Measurements from ENCODE around the gene FAM170B. TPM values are rescaled to one million over a fixed set of nuclear protein-coding genes. Genes with fewer than 3 reads are reported as not detected.

The FAM170B gene
- total and polyA plus RNA-seq, 9 of the 15 experiments (the other 6 are each of a cell fraction or from before 2014, with no cell fraction given), result 0.11 to 0.21 TPM; not detected in 7

DNA sequence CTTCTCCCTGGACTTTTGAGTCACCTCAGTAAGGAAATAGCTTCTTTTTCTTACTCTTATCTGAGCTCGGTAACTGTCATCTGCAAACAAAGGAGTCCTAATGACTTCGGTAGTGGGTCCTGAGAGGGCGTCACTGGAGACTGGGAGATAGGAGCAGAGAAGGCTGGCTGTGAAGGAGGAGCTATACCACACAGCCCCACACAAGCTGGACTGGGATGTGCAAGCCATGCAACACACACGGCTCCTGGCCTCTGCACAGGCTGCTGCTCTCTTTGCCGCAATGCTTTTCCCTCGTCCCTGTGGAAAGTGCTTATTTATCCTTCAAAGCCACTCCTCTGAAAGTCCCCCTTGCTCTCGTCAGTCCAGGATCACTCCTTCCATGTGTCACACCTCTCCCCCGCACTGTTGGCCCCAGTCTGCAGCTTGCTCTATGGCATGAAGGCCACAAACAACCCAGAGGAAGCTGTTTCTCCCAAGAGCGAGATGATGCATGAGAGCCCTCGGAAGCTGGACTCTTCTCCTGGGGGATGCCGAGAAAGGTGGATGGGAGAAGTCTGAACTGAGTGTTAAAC is 39.5 kb upstream of the FAM170B start (continued):
- TF ChIP-seq NEUROD1 (IDR thresholded peaks at IDR 0.05; ENCODE audit: borderline replicate concordance, low read depth, low read length, partially characterized antibody), result peak; percentile 16
- TF ChIP-seq SMARCA5 (IDR thresholded peaks at IDR 0.05), result peak; percentile 46; the same call in 1 of the 2 replicates
- no peak for TF ChIP-seq YBX1 (IDR thresholded peaks at IDR 0.05)
- 0 out of 2 replicates have a peak, but pooled peaks have one; percentile 14 for TF ChIP-seq ELF1 (tag; IDR thresholded peaks at IDR 0.05)
- no peak for TF ChIP-seq NR3C1 (CRISPR knock-in tag; IDR thresholded peaks at IDR 0.05)
- peak; percentile 31 for TF ChIP-seq TAF1 (IDR thresholded peaks at IDR 0.05; ENCODE audit: control insufficient read depth, extremely low read depth, insufficient read depth, low read length, severe bottlenecking)
- TF ChIP-seq SMAD4 (CRISPR knock-in tag; conservative IDR thresholded peaks at IDR 0.05), result peak; percentile 34; the same call in 1 of the 2 replicates
- TF ChIP-seq, protein P1, sequence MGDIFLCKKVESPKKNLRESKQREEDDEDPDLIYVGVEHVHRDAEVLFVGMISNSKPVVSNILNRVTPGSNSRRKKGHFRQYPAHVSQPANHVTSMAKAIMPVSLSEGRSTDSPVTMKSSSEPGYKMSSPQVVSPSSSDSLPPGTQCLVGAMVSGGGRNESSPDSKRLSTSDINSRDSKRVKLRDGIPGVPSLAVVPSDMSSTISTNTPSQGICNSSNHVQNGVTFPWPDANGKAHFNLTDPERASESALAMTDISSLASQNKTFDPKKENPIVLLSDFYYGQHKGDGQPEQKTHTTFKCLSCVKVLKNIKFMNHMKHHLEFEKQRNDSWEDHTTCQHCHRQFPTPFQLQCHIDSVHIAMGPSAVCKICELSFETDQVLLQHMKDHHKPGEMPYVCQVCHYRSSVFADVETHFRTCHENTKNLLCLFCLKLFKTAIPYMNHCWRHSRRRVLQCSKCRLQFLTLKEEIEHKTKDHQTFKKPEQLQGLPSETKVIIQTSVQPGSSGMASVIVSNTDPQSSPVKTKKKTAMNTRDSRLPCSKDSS (IDR thresholded peaks at IDR 0.05; ENCODE audit: low read depth, partially characterized antibody), result no peak
- peak; percentile 92 for TF ChIP-seq CTBP1 (IDR thresholded peaks at IDR 0.05; ENCODE audit: borderline replicate concordance)
- TF ChIP-seq DNMT1 (IDR thresholded peaks at IDR 0.05), result no peak
- no peak for TF ChIP-seq CLOCK (CRISPR knock-in tag; IDR thresholded peaks at IDR 0.05; ENCODE audit: borderline replicate concordance)
- TF ChIP-seq ZNF12 (CRISPR knock-in tag; IDR thresholded peaks at IDR 0.05), result 0 out of 2 replicates have a peak, but pooled peaks have one; percentile 46
- TF ChIP-seq NBN (IDR thresholded peaks at IDR 0.05; ENCODE audit: low read depth), result 0 out of 2 replicates have a peak, but pooled peaks have one; percentile 39
- TF ChIP-seq, protein P2, sequence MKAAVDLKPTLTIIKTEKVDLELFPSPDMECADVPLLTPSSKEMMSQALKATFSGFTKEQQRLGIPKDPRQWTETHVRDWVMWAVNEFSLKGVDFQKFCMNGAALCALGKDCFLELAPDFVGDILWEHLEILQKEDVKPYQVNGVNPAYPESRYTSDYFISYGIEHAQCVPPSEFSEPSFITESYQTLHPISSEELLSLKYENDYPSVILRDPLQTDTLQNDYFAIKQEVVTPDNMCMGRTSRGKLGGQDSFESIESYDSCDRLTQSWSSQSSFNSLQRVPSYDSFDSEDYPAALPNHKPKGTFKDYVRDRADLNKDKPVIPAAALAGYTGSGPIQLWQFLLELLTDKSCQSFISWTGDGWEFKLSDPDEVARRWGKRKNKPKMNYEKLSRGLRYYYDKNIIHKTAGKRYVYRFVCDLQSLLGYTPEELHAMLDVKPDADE (conservative IDR thresholded peaks at IDR 0.05; ENCODE audit: control insufficient read depth, low read depth, low read length), result no peak
- TF ChIP-seq, protein P3, sequence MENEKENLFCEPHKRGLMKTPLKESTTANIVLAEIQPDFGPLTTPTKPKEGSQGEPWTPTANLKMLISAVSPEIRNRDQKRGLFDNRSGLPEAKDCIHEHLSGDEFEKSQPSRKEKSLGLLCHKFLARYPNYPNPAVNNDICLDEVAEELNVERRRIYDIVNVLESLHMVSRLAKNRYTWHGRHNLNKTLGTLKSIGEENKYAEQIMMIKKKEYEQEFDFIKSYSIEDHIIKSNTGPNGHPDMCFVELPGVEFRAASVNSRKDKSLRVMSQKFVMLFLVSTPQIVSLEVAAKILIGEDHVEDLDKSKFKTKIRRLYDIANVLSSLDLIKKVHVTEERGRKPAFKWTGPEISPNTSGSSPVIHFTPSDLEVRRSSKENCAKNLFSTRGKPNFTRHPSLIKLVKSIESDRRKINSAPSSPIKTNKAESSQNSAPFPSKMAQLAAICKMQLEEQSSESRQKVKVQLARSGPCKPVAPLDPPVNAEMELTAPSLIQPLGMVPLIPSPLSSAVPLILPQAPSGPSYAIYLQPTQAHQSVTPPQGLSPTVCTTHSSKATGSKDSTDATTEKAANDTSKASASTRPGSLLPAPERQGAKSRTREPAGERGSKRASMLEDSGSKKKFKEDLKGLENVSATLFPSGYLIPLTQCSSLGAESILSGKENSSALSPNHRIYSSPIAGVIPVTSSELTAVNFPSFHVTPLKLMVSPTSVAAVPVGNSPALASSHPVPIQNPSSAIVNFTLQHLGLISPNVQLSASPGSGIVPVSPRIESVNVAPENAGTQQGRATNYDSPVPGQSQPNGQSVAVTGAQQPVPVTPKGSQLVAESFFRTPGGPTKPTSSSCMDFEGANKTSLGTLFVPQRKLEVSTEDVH (IDR thresholded peaks at IDR 0.05; ENCODE audit: low read depth, partially characterized antibody), result no peak
- TF ChIP-seq SMARCA4 (IDR thresholded peaks at IDR 0.05), result peak; percentile 76
- peak; percentile 64; the same call in 1 of the 2 replicates for TF ChIP-seq SMARCC2 (IDR thresholded peaks at IDR 0.05; ENCODE audit: low read depth)
- TF ChIP-seq CEBPG (CRISPR knock-in tag; IDR thresholded peaks at IDR 0.05), result no peak
- no peak for TF ChIP-seq CEBPG (tag; conservative IDR thresholded peaks at IDR 0.05 in 1 of 2, IDR thresholded peaks at IDR 0.05 in 1 of 2)
- TF ChIP-seq SLC30A9 (CRISPR knock-in tag; IDR thresholded peaks at IDR 0.05), result no peak
- TF ChIP-seq MAFF (IDR thresholded peaks at IDR 0.05; ENCODE audit: low read length), result no peak

Measured in K562 (cell line).